Endodermal cell (in vitro differentiated cells): ENCODE measurements around the gene ZNF112. TPM values are rescaled to one million over a fixed set of nuclear protein-coding genes. Genes with fewer than 3 reads are reported as not detected.
A peak's percentile ranks its signal among the peaks of the same experiment; 100 is the strongest.

Experiments
- DNase-seq: peaks from one replicate; pipeline ENCODE4 v3.0.0-alpha.2; 2017
- H3K27ac ChIP-seq: 2 replicates; pipeline ENCODE4 v1.5.1; 2013; ENCODE audit warnings: mild to moderate bottlenecking, low read depth, low read length, moderate library complexity
- H3K27me3 ChIP-seq: 2 replicates; pipeline ENCODE4 v1.6.1; 2013; ENCODE audit warnings: mild to moderate bottlenecking, low read length, moderate library complexity; ENCODE audit not compliant: insufficient read depth, control insufficient read depth, poor library complexity, severe bottlenecking
- H3K36me3 ChIP-seq: 2 replicates; pipeline ENCODE4 v1.7.0; 2013; ENCODE audit warnings: mild to moderate bottlenecking, low read length, moderate library complexity; ENCODE audit not compliant: control insufficient read depth, insufficient read depth
- H3K4me1 ChIP-seq: one replicate; pipeline ENCODE4 v1.7.0; 2013; ENCODE audit warnings: low read length; ENCODE audit not compliant: control insufficient read depth, insufficient read depth
- H3K4me3 ChIP-seq: 2 replicates; pipeline ENCODE4 v1.5.1; 2013; ENCODE audit warnings: mild to moderate bottlenecking, low read length, moderate library complexity
- H3K9ac ChIP-seq: 2 replicates; pipeline ENCODE4 v1.6.1; 2013; ENCODE audit warnings: mild to moderate bottlenecking, low read length, moderate library complexity; ENCODE audit not compliant: poor library complexity, severe bottlenecking; ENCODE audit errors: extremely low read depth
- H3K9me3 ChIP-seq: 2 replicates; pipeline ENCODE4 v1.6.1; 2013; ENCODE audit warnings: mild to moderate bottlenecking, low read length, moderate library complexity; ENCODE audit not compliant: control insufficient read depth
- H3K27ac Mint-ChIP-seq: 2 replicates; pipeline ENCODE4 v1.8.0; 2020; ENCODE audit warnings: mixed read lengths
- H3K27me3 Mint-ChIP-seq: 2 replicates; pipeline ENCODE4 v1.8.0; 2021; ENCODE audit warnings: mild to moderate bottlenecking, mixed read lengths; ENCODE audit not compliant: insufficient read depth
- H3K36me3 Mint-ChIP-seq: 2 replicates; pipeline ENCODE4 v1.8.0; 2020; ENCODE audit warnings: low read depth, mixed read lengths
- H3K4me1 Mint-ChIP-seq: 2 replicates; pipeline ENCODE4 v1.8.0; 2020; ENCODE audit warnings: mixed read lengths
- H3K4me3 Mint-ChIP-seq: 2 replicates; pipeline ENCODE4 v1.8.0; 2020; ENCODE audit warnings: mild to moderate bottlenecking, moderate library complexity, mixed read lengths
- H3K9me3 Mint-ChIP-seq: 2 replicates; pipeline ENCODE4 v1.8.0; 2020; ENCODE audit warnings: mild to moderate bottlenecking, mixed read lengths
- CTCF ChIP-seq: fragments of 200-600 bp; sonication (generic); conservative IDR thresholded peaks from 2 replicates; pipeline ENCODE4 v1.5.0; 2021; ENCODE audit warnings: antibody characterized with exemption, mild to moderate bottlenecking
- WGBS, 2 experiments: methylation state at CpG; one replicate each; pipeline versions ENCODE4 v1.1.5 to v1.1.7; 2013; ENCODE audit warnings: missing lambda C conversion rate in 2 of 2, mixed read lengths in 1 of 2; ENCODE audit not compliant: insufficient coverage in 1 of 2, insufficient read length in 1 of 2; 5-methylcytosine and 5-hydroxymethylcytosine counted together
- total RNA-seq, 2 donors: library from RNA; stranded (reverse); fragmentation: NEBNext Ultra II Directional in 1 of 2; extraction: Animal tissue kit (Norgen Biotek cat#: 25700) in 1 of 2; gene quantifications; 2 replicates in 1 of 2; 3 replicates in 1 of 2; pipeline ENCODE4 v1.2.1, GENCODE V29; 2021

ZNF112 gene
- total RNA-seq, 2 donors from 2014 or later: 5.0 to 6.1 TPM

GRCh38 chr19:44374789-44375188 lies 18.3 kb upstream of the ZNF112 start:
- no peak for DNase-seq
- H3K4me1 ChIP-seq: no peaks in the 10 kb centered on the region
- no peak overlapping the region for H3K27ac ChIP-seq
- no peak for TF ChIP-seq CTCF
- H3K9me3 Mint-ChIP-seq: peaks cover 51% of the 10 kb centered on the region
- no peaks in the 10 kb centered on the region for H3K4me1 Mint-ChIP-seq
- peaks cover 9% of the 10 kb centered on the region for H3K9me3 ChIP-seq
- no peaks in the 10 kb centered on the region for H3K27me3 ChIP-seq
- no peak overlapping the region for H3K4me3 ChIP-seq
- no peaks in the 10 kb centered on the region for H3K36me3 ChIP-seq
- no peak overlapping the region for H3K4me3 Mint-ChIP-seq
- H3K27ac Mint-ChIP-seq: no peak overlapping the region
- no peaks in the 10 kb centered on the region for H3K27me3 Mint-ChIP-seq
- H3K9ac ChIP-seq: no peak overlapping the region
- WGBS, 2 experiments: 44% methylated on average over 2 of the region's 2 CpGs; no CpG with 5 or more reads in 1 of the 2 experiments
- no peaks in the 10 kb centered on the region for H3K36me3 Mint-ChIP-seq

GRCh38 chr19:44371815-44372480 lies 15.5 kb upstream of the ZNF112 start:
- Histone ChIP-seq H3K27me3 (no peaks in the 10 kb centered on the region), H3K9me3 (peaks cover 6% of the 10 kb centered on the region), H3K9ac (no peak overlapping the region), H3K27ac (no peak overlapping the region), H3K4me3 (no peak overlapping the region), H3K36me3 (no peaks in the 10 kb centered on the region), H3K4me1 (no peaks in the 10 kb centered on the region)
- 85 to 87% methylated on average over 19 to 20 of the region's 20 CpGs for WGBS, 2 experiments
- no peak overlapping the region for H3K4me3 Mint-ChIP-seq
- peaks cover 3% of the 10 kb centered on the region for H3K27me3 Mint-ChIP-seq
- H3K4me1 Mint-ChIP-seq: no peaks in the 10 kb centered on the region
- no peak for TF ChIP-seq CTCF
- H3K36me3 Mint-ChIP-seq: no peaks in the 10 kb centered on the region
- DNase-seq: no peak
- peaks cover 35% of the 10 kb centered on the region for H3K9me3 Mint-ChIP-seq
- no peak overlapping the region for H3K27ac Mint-ChIP-seq

- Mint-ChIP-seq H3K4me3 (no peak overlapping the region), H3K4me1 (no peaks in the 10 kb centered on the region), H3K36me3 (no peaks in the 10 kb centered on the region), H3K27ac (no peak overlapping the region), H3K27me3 (peaks cover 3% of the 10 kb centered on the region), H3K9me3 (peaks cover 5% of the 10 kb centered on the region)
- Histone ChIP-seq H3K36me3 (no peaks in the 10 kb centered on the region), H3K27ac (no peak overlapping the region), H3K4me1 (no peaks in the 10 kb centered on the region), H3K27me3 (no peaks in the 10 kb centered on the region), H3K9me3 (no peaks in the 10 kb centered on the region), H3K4me3 (no peak overlapping the region), H3K9ac (no peak overlapping the region)
- no peak for TF ChIP-seq CTCF
- 85 to 91% methylated on average over 9 to 17 of the region's 17 CpGs for WGBS, 2 experiments
- DNase-seq: peak; percentile 38
These were observed 10.5 kb upstream of the ZNF112 start for GRCh38 chr19:44367024-44367423.
